ENCODE results near the gene ASTN2. TPM values are rescaled to one million over a fixed set of nuclear protein-coding genes. Genes with fewer than 3 reads are reported as not detected.

ASTN2 gene
- total and polyA plus RNA-seq, 2 experiments from 2014 or later, result 7.0 to 24.6 TPM

- no peaks in the 10 kb centered on the region for H3F3A ChIP-seq (replicated peaks; ENCODE audit: low read depth)
- H3K9me3 Mint-ChIP-seq, result no peaks in the 10 kb centered on the region; the same call in 2 of the 3 replicates
- peaks cover 28% of the 10 kb centered on the region for H3K4me1 Mint-ChIP-seq
- peaks cover 3% of the 10 kb centered on the region; the same call in 1 of the 2 replicates for H4K20me1 ChIP-seq (replicated peaks; ENCODE audit: insufficient read depth)
- no peaks in the 10 kb centered on the region for H3K79me2 ChIP-seq (replicated peaks; ENCODE audit: insufficient read depth)
- no peak overlapping the region for H3K4me3 ChIP-seq
- H3K36me3 Mint-ChIP-seq (ENCODE audit: low read depth), result no peaks in the 10 kb centered on the region; the same call in 2 of the 3 replicates
- peaks cover 4% of the 10 kb centered on the region for H3K27me3 Mint-ChIP-seq (ENCODE audit: insufficient read depth, low read depth, poor library complexity)
- DNase-seq (ENCODE audit: low spot score) (peak; percentile 32), ATAC-seq (peak; percentile 54)
- H3K4me3 Mint-ChIP-seq, result no peak overlapping the region
- H3K27me3 ChIP-seq (ENCODE audit: insufficient read depth), result no peaks in the 10 kb centered on the region
- no peak for TF ChIP-seq CREB1 (CRISPR knock-in tag; IDR thresholded peaks at IDR 0.05; ENCODE audit: low read depth)
- TF ChIP-seq ZNF114 (CRISPR knock-in tag; IDR thresholded peaks at IDR 0.05), result no peak
- no peak for TF ChIP-seq JUNB (IDR thresholded peaks at IDR 0.05; ENCODE audit: unreplicated experiment)
- TF ChIP-seq, protein P1, sequence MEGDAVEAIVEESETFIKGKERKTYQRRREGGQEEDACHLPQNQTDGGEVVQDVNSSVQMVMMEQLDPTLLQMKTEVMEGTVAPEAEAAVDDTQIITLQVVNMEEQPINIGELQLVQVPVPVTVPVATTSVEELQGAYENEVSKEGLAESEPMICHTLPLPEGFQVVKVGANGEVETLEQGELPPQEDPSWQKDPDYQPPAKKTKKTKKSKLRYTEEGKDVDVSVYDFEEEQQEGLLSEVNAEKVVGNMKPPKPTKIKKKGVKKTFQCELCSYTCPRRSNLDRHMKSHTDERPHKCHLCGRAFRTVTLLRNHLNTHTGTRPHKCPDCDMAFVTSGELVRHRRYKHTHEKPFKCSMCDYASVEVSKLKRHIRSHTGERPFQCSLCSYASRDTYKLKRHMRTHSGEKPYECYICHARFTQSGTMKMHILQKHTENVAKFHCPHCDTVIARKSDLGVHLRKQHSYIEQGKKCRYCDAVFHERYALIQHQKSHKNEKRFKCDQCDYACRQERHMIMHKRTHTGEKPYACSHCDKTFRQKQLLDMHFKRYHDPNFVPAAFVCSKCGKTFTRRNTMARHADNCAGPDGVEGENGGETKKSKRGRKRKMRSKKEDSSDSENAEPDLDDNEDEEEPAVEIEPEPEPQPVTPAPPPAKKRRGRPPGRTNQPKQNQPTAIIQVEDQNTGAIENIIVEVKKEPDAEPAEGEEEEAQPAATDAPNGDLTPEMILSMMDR (conservative IDR thresholded peaks at IDR 0.05; ENCODE audit: low read depth in 2 of 2), result no peak
- TF ChIP-seq EZH2 (IDR thresholded peaks at IDR 0.05; ENCODE audit: low read depth, unreplicated experiment), result no peak
- TF ChIP-seq STAT1 (IDR thresholded peaks at IDR 0.05; ENCODE audit: unreplicated experiment), result no peak
- TF ChIP-seq, protein P2, sequence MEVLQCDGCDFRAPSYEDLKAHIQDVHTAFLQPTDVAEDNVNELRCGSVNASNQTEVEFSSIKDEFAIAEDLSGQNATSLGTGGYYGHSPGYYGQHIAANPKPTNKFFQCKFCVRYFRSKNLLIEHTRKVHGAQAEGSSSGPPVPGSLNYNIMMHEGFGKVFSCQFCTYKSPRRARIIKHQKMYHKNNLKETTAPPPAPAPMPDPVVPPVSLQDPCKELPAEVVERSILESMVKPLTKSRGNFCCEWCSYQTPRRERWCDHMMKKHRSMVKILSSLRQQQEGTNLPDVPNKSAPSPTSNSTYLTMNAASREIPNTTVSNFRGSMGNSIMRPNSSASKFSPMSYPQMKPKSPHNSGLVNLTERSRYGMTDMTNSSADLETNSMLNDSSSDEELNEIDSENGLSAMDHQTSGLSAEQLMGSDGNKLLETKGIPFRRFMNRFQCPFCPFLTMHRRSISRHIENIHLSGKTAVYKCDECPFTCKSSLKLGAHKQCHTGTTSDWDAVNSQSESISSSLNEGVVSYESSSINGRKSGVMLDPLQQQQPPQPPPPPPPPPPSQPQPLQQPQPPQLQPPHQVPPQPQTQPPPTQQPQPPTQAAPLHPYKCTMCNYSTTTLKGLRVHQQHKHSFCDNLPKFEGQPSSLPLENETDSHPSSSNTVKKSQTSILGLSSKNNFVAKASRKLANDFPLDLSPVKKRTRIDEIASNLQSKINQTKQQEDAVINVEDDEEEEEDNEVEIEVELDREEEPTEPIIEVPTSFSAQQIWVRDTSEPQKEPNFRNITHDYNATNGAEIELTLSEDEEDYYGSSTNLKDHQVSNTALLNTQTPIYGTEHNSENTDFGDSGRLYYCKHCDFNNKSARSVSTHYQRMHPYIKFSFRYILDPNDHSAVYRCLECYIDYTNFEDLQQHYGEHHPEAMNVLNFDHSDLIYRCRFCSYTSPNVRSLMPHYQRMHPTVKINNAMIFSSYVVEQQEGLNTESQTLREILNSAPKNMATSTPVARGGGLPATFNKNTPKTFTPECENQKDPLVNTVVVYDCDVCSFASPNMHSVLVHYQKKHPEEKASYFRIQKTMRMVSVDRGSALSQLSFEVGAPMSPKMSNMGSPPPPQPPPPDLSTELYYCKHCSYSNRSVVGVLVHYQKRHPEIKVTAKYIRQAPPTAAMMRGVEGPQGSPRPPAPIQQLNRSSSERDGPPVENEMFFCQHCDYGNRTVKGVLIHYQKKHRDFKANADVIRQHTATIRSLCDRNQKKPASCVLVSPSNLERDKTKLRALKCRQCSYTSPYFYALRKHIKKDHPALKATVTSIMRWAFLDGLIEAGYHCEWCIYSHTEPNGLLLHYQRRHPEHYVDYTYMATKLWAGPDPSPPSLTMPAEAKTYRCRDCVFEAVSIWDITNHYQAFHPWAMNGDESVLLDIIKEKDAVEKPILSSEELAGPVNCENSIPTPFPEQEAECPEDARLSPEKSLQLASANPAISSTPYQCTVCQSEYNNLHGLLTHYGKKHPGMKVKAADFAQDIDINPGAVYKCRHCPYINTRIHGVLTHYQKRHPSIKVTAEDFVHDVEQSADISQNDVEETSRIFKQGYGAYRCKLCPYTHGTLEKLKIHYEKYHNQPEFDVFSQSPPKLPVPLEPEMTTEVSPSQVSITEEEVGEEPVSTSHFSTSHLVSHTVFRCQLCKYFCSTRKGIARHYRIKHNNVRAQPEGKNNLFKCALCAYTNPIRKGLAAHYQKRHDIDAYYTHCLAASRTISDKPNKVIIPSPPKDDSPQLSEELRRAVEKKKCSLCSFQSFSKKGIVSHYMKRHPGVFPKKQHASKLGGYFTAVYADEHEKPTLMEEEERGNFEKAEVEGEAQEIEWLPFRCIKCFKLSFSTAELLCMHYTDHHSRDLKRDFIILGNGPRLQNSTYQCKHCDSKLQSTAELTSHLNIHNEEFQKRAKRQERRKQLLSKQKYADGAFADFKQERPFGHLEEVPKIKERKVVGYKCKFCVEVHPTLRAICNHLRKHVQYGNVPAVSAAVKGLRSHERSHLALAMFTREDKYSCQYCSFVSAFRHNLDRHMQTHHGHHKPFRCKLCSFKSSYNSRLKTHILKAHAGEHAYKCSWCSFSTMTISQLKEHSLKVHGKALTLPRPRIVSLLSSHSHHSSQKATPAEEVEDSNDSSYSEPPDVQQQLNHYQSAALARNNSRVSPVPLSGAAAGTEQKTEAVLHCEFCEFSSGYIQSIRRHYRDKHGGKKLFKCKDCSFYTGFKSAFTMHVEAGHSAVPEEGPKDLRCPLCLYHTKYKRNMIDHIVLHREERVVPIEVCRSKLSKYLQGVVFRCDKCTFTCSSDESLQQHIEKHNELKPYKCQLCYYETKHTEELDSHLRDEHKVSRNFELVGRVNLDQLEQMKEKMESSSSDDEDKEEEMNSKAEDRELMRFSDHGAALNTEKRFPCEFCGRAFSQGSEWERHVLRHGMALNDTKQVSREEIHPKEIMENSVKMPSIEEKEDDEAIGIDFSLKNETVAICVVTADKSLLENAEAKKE (CRISPR knock-in tag; IDR thresholded peaks at IDR 0.05), result no peak
- TF ChIP-seq ZNF331 (CRISPR knock-in tag; IDR thresholded peaks at IDR 0.05; ENCODE audit: low read depth), result no peak
- no peak for TF ChIP-seq NANOG (IDR thresholded peaks at IDR 0.05; ENCODE audit: borderline replicate concordance)
- TF ChIP-seq ETS1 (IDR thresholded peaks at IDR 0.05), result no peak
- no peak for TF ChIP-seq POLR2AphosphoS5 (IDR thresholded peaks at IDR 0.05; ENCODE audit: low read depth)
- no peak for TF ChIP-seq EZH2phosphoT487 (IDR thresholded peaks at IDR 0.05; ENCODE audit: unreplicated experiment)
- H3K9me2 ChIP-seq (ENCODE audit: insufficient read depth), result 0 out of 2 replicates have a peak, but pooled peaks cover 4% of the 10 kb centered on the region
- H3K4me1 ChIP-seq (ENCODE audit: insufficient read depth), result peaks cover 23% of the 10 kb centered on the region
- peak overlapping the region; percentile 58 for H3K4me2 ChIP-seq
- H3K36me3 ChIP-seq (ENCODE audit: insufficient read depth), result no peaks in the 10 kb centered on the region
- no peak overlapping the region for H2AFZ ChIP-seq
- H3K27ac ChIP-seq (ENCODE audit: low read depth), result peak overlapping the region; percentile 63; the same call in 1 of the 2 replicates
- no peak overlapping the region for H3K27ac Mint-ChIP-seq
Observed at GRCh38 chr9:116800074-116800473, 614.8 kb downstream of the ASTN2 start.

Measured in GM23338 (cell line).